C4-2B (cell line): ENCODE results near the gene SMARCAL1.

Experiments
- H3K27ac ChIP-seq: fragments of 450-650 bp; 2 replicates; pipeline ENCODE4 v1.5.1; 2017
- CTCF ChIP-seq: fragments of 450-650 bp; conservative IDR thresholded peaks from 2 replicates; pipeline ENCODE4 v1.5.1; 2017; ENCODE audit warnings: mild to moderate bottlenecking
- ZFX ChIP-seq: fragments of 450-650 bp; IDR thresholded peaks from 2 replicates; pipeline ENCODE4 v1.6.1; 2017

Gene SMARCAL1

GRCh38 chr2:216385478-216385877 is 26.8 kb upstream of the SMARCAL1 start:
- H3K27ac ChIP-seq, result no peak overlapping the region
- no peak for TF ChIP-seq CTCF
- no peak for TF ChIP-seq ZFX

- no peak for TF ChIP-seq ZFX
- no peak for TF ChIP-seq CTCF
- H3K27ac ChIP-seq, result no peak overlapping the region
Observed at GRCh38 chr2:216387262-216387661, 25.0 kb upstream of the SMARCAL1 start.

GRCh38 chr2:216388046-216388884 is 24.0 kb upstream of the SMARCAL1 start:
- TF ChIP-seq ZFX, result no peak
- no peak for TF ChIP-seq CTCF
- no peak overlapping the region for H3K27ac ChIP-seq

GRCh38 chr2:216389570-216389969 is 22.7 kb upstream of the SMARCAL1 start:
- no peak for TF ChIP-seq ZFX
- no peak for TF ChIP-seq CTCF
- no peak overlapping the region for H3K27ac ChIP-seq

- no peak overlapping the region for H3K27ac ChIP-seq
- no peak for TF ChIP-seq ZFX
Observed at GRCh38 chr2:216391401-216391800, 20.9 kb upstream of the SMARCAL1 start.

GRCh38 chr2:216392018-216392562 is 20.2 kb upstream of the SMARCAL1 start:
- no peak overlapping the region for H3K27ac ChIP-seq
- TF ChIP-seq CTCF, result no peak
- TF ChIP-seq ZFX, result no peak

- TF ChIP-seq CTCF (no peak), ZFX (no peak)
Observed at GRCh38 chr2:216392945-216393840, 19.1 kb upstream of the SMARCAL1 start.

More at GRCh38 chr2:216392945-216393840, 19.1 kb upstream of the SMARCAL1 start:
- H3K27ac ChIP-seq, result no peak overlapping the region
